Caco-2 (cell line): Measurements from ENCODE around the gene TRIM23. TPM values are rescaled to one million over a fixed set of nuclear protein-coding genes. Genes with fewer than 3 reads are reported as not detected.

Experiments used
- BruUV-seq: library from RNA; stranded (reverse); fragments of 400-500 nt; replicated peaks from 2 replicates; lab custom pipeline; 2021; lab: Mats Ljungman, UMichigan
- CTCF ChIA-PET: fragments of 300-600 bp; sonication (Branson Sonifier 250); formaldehyde crosslinking; loops from one replicate; lab custom pipeline; 2022; ENCODE audit warnings: antibody characterized with exemption; lab: Charles Lee
- POLR2A ChIA-PET: fragments of 300-600 bp; sonication (Branson Sonifier 250); formaldehyde crosslinking; loops from one replicate; lab custom pipeline; 2022; ENCODE audit warnings: antibody characterized with exemption; lab: Charles Lee
- DNase-seq, 2 experiments: peaks; one replicate each; pipeline versions ENCODE4 v3.0.0 to v3.0.0-alpha.2; 2020 to 2022
- H3K27me3 ChIP-seq: replicated peaks from 2 replicates; pipeline ENCODE4 v1.6.0; 2011; ENCODE audit warnings: low read length; ENCODE audit not compliant: control insufficient read depth, insufficient read depth
- H3K36me3 ChIP-seq: 2 replicates; pipeline ENCODE4 v1.5.1; 2011; ENCODE audit warnings: low read length; ENCODE audit not compliant: control insufficient read depth, insufficient read depth
- H3K4me1 ChIP-seq: fragments of 250-450 bp; sonication (Bioruptor Pico); 2 replicates; pipeline ENCODE4 v1.5.1; 2020; ENCODE audit warnings: mild to moderate bottlenecking
- H3K4me3 ChIP-seq: 2 replicates; pipeline ENCODE4 v1.5.1; 2011; ENCODE audit warnings: low read depth, mild to moderate bottlenecking, control low read depth, low read length
- H3K9me3 ChIP-seq: fragments of 250-450 bp; sonication (Bioruptor Pico); 2 replicates; pipeline ENCODE4 v1.5.1; 2020; ENCODE audit warnings: mild to moderate bottlenecking, moderate library complexity
- H3K27ac Mint-ChIP-seq: one replicate; pipeline ENCODE4 v1.8.0; 2022; ENCODE audit warnings: mixed read lengths; ENCODE audit not compliant: unreplicated experiment
- H3K27me3 Mint-ChIP-seq: one replicate; pipeline ENCODE4 v1.8.0; 2022; ENCODE audit warnings: mixed read lengths; ENCODE audit not compliant: insufficient read depth, unreplicated experiment
- H3K36me3 Mint-ChIP-seq: one replicate; pipeline ENCODE4 v1.8.0; 2022; ENCODE audit warnings: mild to moderate bottlenecking, mixed read lengths; ENCODE audit not compliant: insufficient read depth, unreplicated experiment
- H3K4me1 Mint-ChIP-seq: one replicate; pipeline ENCODE4 v1.8.0; 2022; ENCODE audit warnings: low read depth, mixed read lengths; ENCODE audit not compliant: unreplicated experiment
- H3K4me3 Mint-ChIP-seq: one replicate; pipeline ENCODE4 v1.8.0; 2022; ENCODE audit warnings: mild to moderate bottlenecking, moderate library complexity, mixed read lengths; ENCODE audit not compliant: unreplicated experiment
- H3K9me3 Mint-ChIP-seq: one replicate; pipeline ENCODE4 v1.8.0; 2022; ENCODE audit warnings: mixed read lengths; ENCODE audit not compliant: unreplicated experiment
- CTCF ChIP-seq, 2 experiments: fragments of 200-600 bp in 1 of 2; IDR thresholded peaks; 1 replicate in 1 of 2; 2 replicates in 1 of 2; pipeline versions ENCODE4 v1.5.1 to v1.8.0; 2011 to 2022; ENCODE audit warnings: antibody characterized with exemption in 1 of 2, control low read depth in 1 of 2, inconsistent platforms in 1 of 2, low read depth in 1 of 2, low read length in 1 of 2, mild to moderate bottlenecking in 1 of 2, moderate library complexity in 1 of 2; ENCODE audit not compliant: insufficient read depth in 1 of 2, severe bottlenecking in 1 of 2, unreplicated experiment in 1 of 2
- intact Hi-C: fragments of 100-400 bp; cut with micrococcal nuclease; formaldehyde crosslinking; loops from one replicate; pipeline ENCODE4 v1.10.0; 2022; ENCODE audit not compliant: unreplicated experiment
- total RNA-seq: library from RNA; stranded (reverse); gene quantifications from 2 replicates; pipeline ENCODE4 v1.2.3, GENCODE V29; 2022

TRIM23 gene
- total RNA-seq, 1 experiment from 2014 or later = 12.0 TPM

GRCh38 chr5:65566505-65566904, 57.6 kb downstream of the TRIM23 start:
- Mint-ChIP-seq H3K36me3 (peaks cover 19% of the 10 kb centered on the region), H3K27me3 (no peaks in the 10 kb centered on the region), H3K9me3 (no peaks in the 10 kb centered on the region), H3K4me3 (no peak overlapping the region), H3K27ac (no peak overlapping the region), H3K4me1 (peaks cover 15% of the 10 kb centered on the region)
- no peak for DNase-seq
- no peak for TF ChIP-seq CTCF (IDR thresholded peaks at IDR 0.05; ENCODE audit: insufficient read depth in 1 of 2, low read depth in 1 of 2, low read length in 1 of 2, severe bottlenecking in 1 of 2, unreplicated experiment in 1 of 2)
- Histone ChIP-seq H3K4me1 (peaks cover 5% of the 10 kb centered on the region; the same call in 1 of the 2 replicates), H3K4me3 (no peak overlapping the region), H3K9me3 (no peaks in the 10 kb centered on the region), H3K27me3 (no peaks in the 10 kb centered on the region), H3K36me3 (no peaks in the 10 kb centered on the region)
- intact Hi-C loops = no loop called here
- ChIA-PET POLR2A (no interaction called here), CTCF (no interaction called here)
- no TSS peak for BruUV-seq

DNA sequence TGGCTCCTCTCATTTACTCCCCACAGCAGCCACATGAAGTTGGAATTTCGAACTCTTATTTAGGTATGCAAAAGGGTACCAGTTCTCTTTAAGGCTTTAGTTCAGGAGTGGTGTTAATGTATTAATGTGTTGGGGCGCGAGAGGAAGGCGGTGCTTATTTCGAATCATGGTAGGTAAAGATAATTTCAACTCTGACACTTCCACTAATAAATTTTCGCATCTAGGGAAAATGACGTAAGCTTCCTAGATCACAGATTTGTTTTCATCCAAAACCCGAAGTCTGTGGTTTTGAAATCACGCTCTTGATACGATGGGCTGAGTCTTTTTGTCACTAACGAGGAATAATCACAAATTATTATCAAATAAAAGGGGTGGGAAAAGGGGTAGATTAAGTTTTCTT, 60.4 kb downstream of the TRIM23 start:
- Mint-ChIP-seq H3K27ac (peak overlapping the region; percentile 95), H3K4me3 (peak overlapping the region; percentile 86), H3K36me3 (peaks cover 21% of the 10 kb centered on the region), H3K27me3 (no peaks in the 10 kb centered on the region), H3K9me3 (no peaks in the 10 kb centered on the region), H3K4me1 (peaks cover 15% of the 10 kb centered on the region)
- H3K9me3 ChIP-seq = no peaks in the 10 kb centered on the region
- no peak for DNase-seq
- peak overlapping the region; percentile 91 for H3K4me3 ChIP-seq
- TF ChIP-seq CTCF (IDR thresholded peaks at IDR 0.05; ENCODE audit: insufficient read depth in 1 of 2, low read depth in 1 of 2, low read length in 1 of 2, severe bottlenecking in 1 of 2, unreplicated experiment in 1 of 2) = no peak
- intact Hi-C loops = loop anchor here (1.0 kb wide), 2 partner anchors 61 to 528 kb away; partner anchors contain the start of gene TRIM23
- H3K4me1 ChIP-seq = peaks cover 5% of the 10 kb centered on the region; the same call in 1 of the 2 replicates
- ChIA-PET POLR2A (interaction anchor here (0.8 to 1.5 kb wide), 5 partner anchors 11 to 461 kb away, joined by 3 to 19 read pairs (median 6); no protein-coding TSS in a partner anchor), CTCF (no interaction called here)
- no TSS peak for BruUV-seq
- H3K27me3 ChIP-seq = no peaks in the 10 kb centered on the region
- H3K36me3 ChIP-seq = no peaks in the 10 kb centered on the region

GRCh38 chr5:65562731-65563701, 61.1 kb downstream of the TRIM23 start, which contains the start of the genes CENPK and PPWD1:
CENPK (minus strand) TSS chr5:65563168; CDS start chr5:65554907, 8,261 bp downstream.
PPWD1 (plus strand) TSS chr5:65563296; CDS start chr5:65563311, 15 bp downstream.
- Mint-ChIP-seq H3K4me1 (peaks cover 15% of the 10 kb centered on the region), H3K4me3 (peak within 1 kb of the TSS; percentile 86), H3K36me3 (peaks cover 23% of the 10 kb centered on the region), H3K27ac (peak within 1 kb of the TSS; percentile 95), H3K9me3 (no peaks in the 10 kb centered on the region), H3K27me3 (no peaks in the 10 kb centered on the region)
- H3K27me3 ChIP-seq = no peaks in the 10 kb centered on the region
- DNase-seq = peak; percentile 96 to 97
- TSS peak; percentile 59 for BruUV-seq
- no peak for TF ChIP-seq CTCF (IDR thresholded peaks at IDR 0.05; ENCODE audit: insufficient read depth in 1 of 2, low read depth in 1 of 2, low read length in 1 of 2, severe bottlenecking in 1 of 2, unreplicated experiment in 1 of 2)
- H3K9me3 ChIP-seq = no peaks in the 10 kb centered on the region
- H3K4me1 ChIP-seq = peaks cover 5% of the 10 kb centered on the region; the same call in 1 of the 2 replicates
- POLR2A ChIA-PET = interaction anchor here (0.8 to 1.5 kb wide), 7 partner anchors 10 to 581 kb away, joined by 3 to 19 read pairs (median 6); partner anchors contain the start of gene SREK1
- CTCF ChIA-PET = no interaction called here
- intact Hi-C loops = loop anchor here (1.0 kb wide), 2 partner anchors 61 to 528 kb away; partner anchors contain the start of gene TRIM23
- H3K36me3 ChIP-seq = no peaks in the 10 kb centered on the region
- peak within 1 kb of the TSS; percentile 91 for H3K4me3 ChIP-seq
